ENCODE data around the gene RFX4. TPM values are rescaled to one million over a fixed set of nuclear protein-coding genes. Genes with fewer than 3 reads are reported as not detected.

The RFX4 gene
- total and polyA plus RNA-seq, 2 of the 13 experiments (the other 11 are each of a cell fraction or from before 2014, with no cell fraction given): not detected

- intact Hi-C loops (cut with micrococcal nuclease; ENCODE audit: unreplicated experiment): no loop called here
- H3K36me3 ChIP-seq (replicated peaks in 1 of 2; ENCODE audit: control insufficient read depth in 1 of 2, insufficient read depth in 2 of 2, low read length in 2 of 2): no peaks in the 10 kb centered on the region
Measured at GRCh38 chr12:106739815-106740530, 157.2 kb downstream of the RFX4 start.

GRCh38 chr12:106740818-106741217, 158.0 kb downstream of the RFX4 start:
- no peaks in the 10 kb centered on the region for H4K20me1 ChIP-seq (ENCODE audit: insufficient read depth, low read length)
- no peak overlapping the region for H2AFZ ChIP-seq (ENCODE audit: low read length)
- in situ Hi-C loops (cut with HindIII; ENCODE audit: extremely low pct_ligation_motif_present, low pct_unique_long_range_greater_than_20kb) (no loop called here), intact Hi-C loops (cut with micrococcal nuclease; ENCODE audit: unreplicated experiment) (no loop called here)
- H3K4me1 ChIP-seq (ENCODE audit: insufficient read depth, low read length): peaks cover 14% of the 10 kb centered on the region
- no peak overlapping the region for H3K4me3 ChIP-seq (replicated peaks in 1 of 3; ENCODE audit: insufficient read depth in 1 of 3, low read depth in 2 of 3, low read length in 3 of 3)
- FAIRE-seq (no peak), DNase-seq (ENCODE audit: low spot score) (no peak), ATAC-seq (no peak)
- WGBS (ENCODE audit: low lambda C conversion rate): 82% methylated on average over 5 of the region's 5 CpGs
- no peaks in the 10 kb centered on the region for H3K9me3 ChIP-seq (ENCODE audit: low read length)
- BruUV-seq (replicated peaks): no TSS peak
- no peaks in the 10 kb centered on the region for H3K36me3 ChIP-seq (replicated peaks in 1 of 2; ENCODE audit: control insufficient read depth in 1 of 2, insufficient read depth in 2 of 2, low read length in 2 of 2)
- H3K79me2 ChIP-seq (ENCODE audit: insufficient read depth, low read length): no peaks in the 10 kb centered on the region
- no peak for TF ChIP-seq SYNCRIP (IDR thresholded peaks at IDR 0.05; ENCODE audit: insufficient read depth, low read depth, low read length)
- no peak overlapping the region for H3K4me2 ChIP-seq (ENCODE audit: low read depth, low read length)
- H3K27me3 ChIP-seq (ENCODE audit: control insufficient read depth in 1 of 2, insufficient read depth in 2 of 2, low read length in 2 of 2): no peaks in the 10 kb centered on the region
- no peak overlapping the region for H3K9ac ChIP-seq (ENCODE audit: insufficient read depth, low read depth, low read length)
- ChIA-PET POLR2A (no interaction called here), CTCF (ENCODE audit: low intra/inter-chr PET ratio, low total read pairs) (no interaction called here)
- H3K27ac ChIP-seq (ENCODE audit: extremely low read length, insufficient read depth, low read length): no peak overlapping the region

More at GRCh38 chr12:106739815-106740530, 157.2 kb downstream of the RFX4 start:
- no peak overlapping the region for H3K9ac ChIP-seq (ENCODE audit: insufficient read depth, low read depth, low read length)
- TF ChIP-seq DPF2 (CRISPR knock-in tag; IDR thresholded peaks at IDR 0.05; ENCODE audit: borderline replicate concordance, low read depth) (no peak), FOSL2 (CRISPR knock-in tag; IDR thresholded peaks at IDR 0.05) (peak; percentile 24; the same call in 1 of the 2 replicates)
- H3K79me2 ChIP-seq (ENCODE audit: insufficient read depth, low read length): no peaks in the 10 kb centered on the region
- FAIRE-seq (no peak), ATAC-seq (no peak), DNase-seq (ENCODE audit: low spot score) (no peak)
- no TSS peak for BruUV-seq (replicated peaks)
- H3K4me2 ChIP-seq (ENCODE audit: low read depth, low read length): no peak overlapping the region
- CTCF ChIA-PET (ENCODE audit: low intra/inter-chr PET ratio, low total read pairs): no interaction called here
- POLR2A ChIA-PET: no interaction called here
- no peaks in the 10 kb centered on the region for H4K20me1 ChIP-seq (ENCODE audit: insufficient read depth, low read length)
- H3K27ac ChIP-seq (ENCODE audit: extremely low read length, insufficient read depth, low read length): no peak overlapping the region
- 17% methylated on average over 10 of the region's 10 CpGs for WGBS (ENCODE audit: low lambda C conversion rate)
- no peaks in the 10 kb centered on the region for H3K9me3 ChIP-seq (ENCODE audit: low read length)
- no peaks in the 10 kb centered on the region for H3K27me3 ChIP-seq (ENCODE audit: control insufficient read depth in 1 of 2, insufficient read depth in 2 of 2, low read length in 2 of 2)
- H2AFZ ChIP-seq (ENCODE audit: low read length): no peak overlapping the region
- in situ Hi-C loops (cut with HindIII; ENCODE audit: extremely low pct_ligation_motif_present, low pct_unique_long_range_greater_than_20kb): no loop called here
- H3K4me1 ChIP-seq (ENCODE audit: insufficient read depth, low read length): peaks cover 10% of the 10 kb centered on the region
- no peak overlapping the region for H3K4me3 ChIP-seq (replicated peaks in 1 of 3; ENCODE audit: insufficient read depth in 1 of 3, low read depth in 2 of 3, low read length in 3 of 3)
